Activated CD8-positive, alpha-beta memory T cell treated with anti-CD3 and anti-CD28 coated beads for 1 hour (primary cell): ENCODE results near the gene TSEN15.
"Not testable (repeated sequence)": the region's sequence is repeated elsewhere in the genome, so short reads cannot be mapped to it uniquely, and the experiment has no call there.

ENCODE experiments used
- DNase-seq, 2 donors: peaks; one replicate each; pipeline ENCODE4 v3.0.0-alpha.2; 2020; ENCODE audit warnings: low read depth in 1 of 2; ENCODE audit errors: extremely low read depth in 1 of 2

TSEN15 gene

GRCh38 chr1:184031092-184031408, 20.5 kb upstream of the TSEN15 start:
- no peak for DNase-seq

DNA sequence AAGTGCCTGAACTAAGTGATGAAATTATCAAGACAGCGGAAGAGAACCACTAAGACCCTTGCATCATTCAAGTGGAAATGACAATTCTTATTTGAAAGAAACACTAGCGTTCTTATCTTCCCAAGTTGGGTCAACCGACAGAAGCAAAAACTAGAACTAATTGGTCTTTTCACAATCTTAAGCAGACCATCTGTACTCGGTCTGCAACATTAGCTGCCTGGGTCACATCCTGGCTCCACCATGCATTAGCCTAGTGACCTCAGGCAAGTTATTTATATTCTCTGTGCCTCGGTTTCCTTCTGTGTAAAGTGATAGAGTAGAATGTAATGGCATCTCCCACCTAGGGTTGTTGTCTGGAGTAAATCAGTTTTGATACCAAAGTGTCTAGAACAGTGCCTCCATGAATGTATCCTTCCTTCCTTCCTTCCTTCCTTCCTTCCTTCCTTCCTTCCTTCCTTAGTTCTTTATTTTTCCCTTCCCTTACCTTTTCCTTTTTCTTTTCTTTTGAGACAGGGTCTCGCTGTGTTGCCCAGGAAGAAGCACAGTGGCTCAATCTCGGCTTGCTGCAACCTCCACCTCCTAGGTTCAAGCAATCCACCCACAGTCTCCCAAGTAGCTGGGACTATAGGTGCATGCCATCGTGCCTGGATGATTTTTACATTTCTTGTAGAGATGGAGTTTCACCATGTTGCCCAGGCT, 20.0 kb upstream of the TSEN15 start:
- DNase-seq, result no peak

DNA sequence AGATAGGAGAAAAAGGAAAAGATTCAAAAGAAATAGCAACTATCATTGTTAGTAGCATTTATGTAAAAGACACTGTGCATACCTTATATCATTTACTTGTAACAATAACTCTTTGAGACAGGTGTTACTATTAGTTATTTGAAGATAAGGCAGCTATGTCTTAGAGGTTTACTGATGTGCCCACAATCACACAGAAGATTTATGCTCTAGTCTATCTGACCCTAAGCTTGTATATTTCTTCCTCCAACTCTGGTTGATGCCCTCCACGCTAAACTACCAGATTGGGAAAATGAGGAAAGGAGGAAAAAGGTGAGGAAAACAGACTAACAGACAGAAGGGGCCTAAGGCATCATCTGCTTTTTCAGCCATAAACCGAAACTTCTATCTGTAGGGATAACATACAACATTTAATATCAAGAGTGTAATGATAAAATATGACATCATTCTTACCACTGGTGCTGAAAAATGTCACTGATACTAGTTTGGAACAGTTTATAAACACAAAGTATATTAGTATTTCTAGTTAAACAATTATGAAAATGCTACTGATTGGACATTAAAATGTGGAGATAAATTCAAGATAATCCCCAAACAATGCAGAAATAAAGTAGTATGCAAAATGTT, 19.1 kb upstream of the TSEN15 start:
- no peak for DNase-seq

DNA sequence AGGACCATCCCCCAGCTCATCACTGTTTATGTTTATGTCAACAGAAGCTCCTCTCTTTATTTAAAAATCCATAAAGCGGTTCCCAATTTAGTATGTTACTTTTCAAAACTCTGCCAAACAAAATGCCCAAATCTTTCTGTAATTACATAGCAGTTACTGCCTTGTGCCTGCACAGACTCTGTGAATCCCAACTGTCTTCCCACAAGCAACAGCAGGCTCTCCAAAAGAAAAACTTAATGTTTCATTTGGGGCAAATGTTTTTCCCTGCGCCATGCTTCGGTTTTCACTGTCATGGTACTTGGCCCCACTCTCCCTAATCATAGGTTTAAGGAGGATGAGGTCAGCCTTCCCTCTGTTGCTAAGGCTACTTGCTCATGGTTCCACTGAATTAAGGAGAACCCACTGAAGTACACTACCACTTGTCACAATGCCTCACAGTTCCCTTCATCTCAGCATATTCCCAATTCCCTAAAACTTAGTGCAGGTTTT, 18.6 kb upstream of the TSEN15 start:
- no peak for DNase-seq

DNA sequence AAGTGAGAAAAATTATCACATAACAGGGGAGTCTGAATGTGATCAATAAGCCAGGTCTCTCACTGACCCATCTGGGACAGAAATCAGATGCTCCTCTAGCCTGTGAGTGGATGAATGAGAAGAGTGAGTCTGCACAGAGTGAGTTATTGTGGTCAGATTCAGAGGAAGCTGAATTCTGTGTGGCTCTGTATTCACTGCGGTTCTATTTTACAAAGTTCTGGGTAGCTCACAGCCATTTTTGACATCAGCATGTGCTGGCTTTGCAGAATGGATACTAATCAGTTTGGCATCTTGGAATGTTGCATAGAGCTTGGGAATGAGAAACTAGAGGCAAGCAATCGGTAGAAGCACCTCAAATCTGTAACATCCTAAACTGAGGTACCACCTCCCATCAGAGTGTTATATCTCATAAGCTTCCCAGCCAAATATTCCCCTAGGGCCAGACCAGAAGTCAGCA, 17.8 kb upstream of the TSEN15 start:
- DNase-seq, result no peak

- DNase-seq, result no peak
Observed at GRCh38 chr1:184034761-184035379, 16.7 kb upstream of the TSEN15 start.

GRCh38 chr1:184035719-184036516, 15.6 kb upstream of the TSEN15 start:
- DNase-seq, result no peak

GRCh38 chr1:184036517-184036949, 15.0 kb upstream of the TSEN15 start:
- no peak for DNase-seq

GRCh38 chr1:184037849-184038591, 13.5 kb upstream of the TSEN15 start:
- DNase-seq, result no peak

GRCh38 chr1:184039126-184039525, 12.4 kb upstream of the TSEN15 start:
- DNase-seq, result no peak

DNA sequence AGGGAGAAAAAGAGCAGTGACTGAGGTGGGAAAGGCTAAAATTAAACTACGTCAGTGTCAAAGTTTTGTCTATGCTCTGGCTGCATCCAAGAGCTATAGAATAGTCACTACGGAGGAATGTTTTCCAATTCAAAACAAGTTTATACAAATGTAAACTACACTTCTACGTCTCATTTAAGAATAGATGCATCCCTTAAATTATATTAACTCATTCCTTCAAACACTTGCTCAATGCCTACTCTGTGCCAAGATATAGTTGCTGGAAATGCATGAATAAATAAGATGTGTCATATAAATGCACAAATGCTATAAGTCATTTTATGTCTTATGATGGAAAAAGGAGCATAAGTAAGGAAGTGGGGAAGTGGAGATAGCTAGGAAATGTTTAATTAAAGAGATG, 9.8 kb upstream of the TSEN15 start:
- DNase-seq, result no peak

DNA sequence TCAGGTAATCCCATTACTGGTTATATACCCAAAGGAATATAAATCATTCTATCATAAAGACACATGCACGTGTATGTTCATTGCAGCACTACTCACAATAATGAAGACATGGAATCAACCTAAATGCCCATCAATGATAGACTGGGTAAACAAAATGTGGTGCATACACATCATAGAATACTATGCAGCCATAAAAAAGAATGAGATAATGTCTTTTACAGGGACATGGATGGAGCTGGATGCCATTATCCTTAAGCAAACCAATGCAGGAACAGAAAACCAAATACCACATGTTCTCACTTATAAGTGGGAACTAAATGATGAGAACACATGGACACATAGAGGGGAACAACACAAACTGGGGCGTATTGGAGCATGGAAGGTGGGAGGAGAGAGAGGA, 8.2 kb upstream of the TSEN15 start:
- DNase-seq, result not testable (repeated sequence)

GRCh38 chr1:184044603-184045376, 6.7 kb upstream of the TSEN15 start:
- no peak for DNase-seq

- DNase-seq, result not testable (repeated sequence)
Observed at GRCh38 chr1:184047541-184047940, 4.0 kb upstream of the TSEN15 start.

DNA sequence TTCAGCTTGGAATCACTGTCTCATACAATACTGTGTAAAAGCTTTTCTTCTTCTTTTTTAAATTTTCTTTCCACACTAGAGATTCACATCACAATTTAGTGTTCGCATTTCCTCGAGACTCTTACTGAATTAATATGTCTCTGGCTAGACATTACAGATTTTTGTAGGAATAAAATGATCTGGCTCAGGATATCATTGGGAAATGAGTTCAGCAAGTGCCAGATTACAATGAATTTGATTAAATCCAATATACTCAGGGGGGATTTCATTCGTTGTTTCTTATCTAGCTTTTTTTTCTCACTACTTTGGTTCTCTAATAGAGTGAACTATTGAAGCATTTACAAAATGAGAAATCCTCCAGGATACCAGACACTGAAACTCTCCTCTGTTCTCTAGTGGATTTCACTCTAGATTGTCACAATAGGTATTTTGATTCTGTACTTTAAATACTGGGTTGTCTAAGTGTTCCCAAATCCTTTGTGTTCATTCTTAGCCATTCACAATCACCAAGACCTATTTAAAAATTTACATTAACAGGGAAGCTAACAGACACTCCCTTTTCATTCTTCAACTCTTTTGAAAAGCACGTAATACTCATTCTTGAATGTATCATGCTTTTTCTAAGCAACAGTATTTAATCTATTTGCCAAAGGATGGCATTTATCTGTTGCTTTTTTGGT, 2.8 kb upstream of the TSEN15 start:
- DNase-seq, result no peak

DNA sequence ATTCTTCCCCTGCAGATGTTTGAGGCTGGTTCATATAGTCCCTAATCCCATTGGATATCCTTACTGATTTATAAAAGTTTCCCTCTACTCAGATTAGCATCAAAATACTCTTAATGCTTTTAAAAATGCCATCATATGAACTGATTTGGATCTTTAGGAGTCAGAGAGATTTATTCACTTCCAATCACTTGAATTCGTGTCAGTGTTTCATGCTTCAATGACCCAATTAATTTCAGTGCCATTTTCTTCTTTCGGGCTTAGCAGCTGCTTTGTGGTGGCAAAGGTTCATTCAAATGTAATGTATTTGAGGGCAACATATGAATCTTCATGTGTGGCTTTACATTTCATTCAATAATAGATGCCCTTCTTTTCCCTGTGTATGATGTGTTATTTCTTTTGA, 2.2 kb upstream of the TSEN15 start:
- DNase-seq, result no peak

- DNase-seq, result no peak
Observed at GRCh38 chr1:184049836-184050468, 1.6 kb upstream of the TSEN15 start.

- DNase-seq, result no peak
Observed at GRCh38 chr1:184050636-184051035, 894 bp upstream of the TSEN15 start.

- DNase-seq, result no peak
Observed at GRCh38 chr1:184051138-184051484, 419 bp upstream of the TSEN15 start.
